GM12872 (cell line): ENCODE results near the gene SPRTN.

Experiments
- CTCF ChIP-seq: IDR thresholded peaks from 3 replicates; pipeline ENCODE4 v1.5.1; 2011; ENCODE audit warnings: low read depth, mild to moderate bottlenecking, low read length, moderate library complexity; ENCODE audit not compliant: insufficient read depth

Gene SPRTN

GRCh38 chr1:231376875-231377549, 38.9 kb downstream of the SPRTN start:
- TF ChIP-seq CTCF, result no peak

GRCh38 chr1:231381729-231382128, 43.6 kb downstream of the SPRTN start:
- no peak for TF ChIP-seq CTCF

- TF ChIP-seq CTCF, result no peak
Observed at GRCh38 chr1:231382426-231382825, 44.3 kb downstream of the SPRTN start.

GRCh38 chr1:231383159-231383860, 45.2 kb downstream of the SPRTN start:
- TF ChIP-seq CTCF, result no peak

- TF ChIP-seq CTCF, result no peak
Observed at GRCh38 chr1:231384696-231385415, 46.8 kb downstream of the SPRTN start.

- TF ChIP-seq CTCF, result no peak
Observed at GRCh38 chr1:231385416-231385748, 47.3 kb downstream of the SPRTN start.

- TF ChIP-seq CTCF, result no peak
Observed at GRCh38 chr1:231386466-231386865, 48.4 kb downstream of the SPRTN start.
